SK-N-SH (cell line): Measurements from ENCODE around the gene CLDN3. TPM values are rescaled to one million over a fixed set of nuclear protein-coding genes. Genes with fewer than 3 reads are reported as not detected.

Source experiments
- CTCF ChIA-PET: fragments of 300-600, 350-600 bp; formaldehyde crosslinking; extraction: SDS; loops from one replicate; lab custom pipeline; 2021; lab: Yijun Ruan, JAX
- POLR2A ChIA-PET: fragments of 350-600 bp; sonication (Branson Sonifier 250); formaldehyde crosslinking; extraction: SDS; loops from one replicate; lab custom pipeline; 2020; ENCODE audit warnings: antibody characterized with exemption, inconsistent platforms; lab: Yijun Ruan, JAX
- DNase-seq: peaks from one replicate; pipeline ENCODE4 v3.0.0; 2012
- H2AFZ ChIP-seq: fragments of 200-600 bp; sonication (generic); 2 replicates; pipeline ENCODE4 v1.8.1; 2016; ENCODE audit warnings: antibody characterized with exemption, mild to moderate bottlenecking, low read depth
- H3F3A ChIP-seq: fragments of 200-600 bp; sonication (generic); replicated peaks from 2 replicates; pipeline ENCODE3; 2016; ENCODE audit warnings: antibody characterized with exemption, mild to moderate bottlenecking; ENCODE audit not compliant: insufficient read depth
- H3K27ac ChIP-seq, 2 experiments: fragments of 200-500 bp in 1 of 2; fragments of 200-600 bp in 1 of 2; sonication (Bioruptor generic) in 1 of 2; sonication (generic), shearing (Covaris generic) in 1 of 2; 2 replicates each; pipeline versions ENCODE4 v1.5.1 to v1.6.1; 2014 to 2016; ENCODE audit warnings: low read depth in 2 of 2, inconsistent platforms in 1 of 2, low read length in 1 of 2, mild to moderate bottlenecking in 1 of 2, mixed read lengths in 1 of 2
- H3K27me3 ChIP-seq: fragments of 200-600 bp; sonication (generic), shearing (Covaris generic); 2 replicates; pipeline ENCODE4 v1.6.1; 2016; ENCODE audit warnings: mixed run types; ENCODE audit not compliant: insufficient read depth
- H3K36me3 ChIP-seq, 2 experiments: fragments of 200-500 bp in 1 of 2; fragments of 200-600 bp in 1 of 2; sonication (Bioruptor generic) in 1 of 2; sonication (generic) in 1 of 2; replicated peaks in 1 of 2; 2 replicates each; pipeline versions ENCODE3 to v1.5.1; 2014 to 2016; ENCODE audit warnings: low read length in 1 of 2, mild to moderate bottlenecking in 1 of 2; ENCODE audit not compliant: insufficient read depth in 2 of 2, control insufficient read depth in 1 of 2
- H3K4me1 ChIP-seq, 2 experiments: fragments of 200-500 bp in 1 of 2; fragments of 200-600 bp in 1 of 2; sonication (Bioruptor generic) in 1 of 2; sonication (generic), shearing (Covaris generic) in 1 of 2; 2 replicates each; pipeline versions ENCODE4 v1.5.1 to v1.6.1; 2014 to 2016; ENCODE audit warnings: low read depth in 1 of 2, low read length in 1 of 2, mixed run types in 1 of 2; ENCODE audit not compliant: insufficient read depth in 2 of 2, control insufficient read depth in 1 of 2
- H3K4me2 ChIP-seq: fragments of 200-600 bp; sonication (generic), shearing (Covaris generic); 2 replicates; pipeline ENCODE4 v1.6.1; 2017; ENCODE audit warnings: mixed run types
- H3K4me3 ChIP-seq, 2 experiments: fragments of 200-500 bp in 1 of 2; fragments of 200-600 bp in 1 of 2; sonication (Bioruptor generic) in 1 of 2; sonication (generic), shearing (Covaris generic) in 1 of 2; 2 replicates each; pipeline versions ENCODE4 v1.5.1 to v1.8.1; 2014 to 2016; ENCODE audit warnings: low read depth in 2 of 2, inconsistent platforms in 1 of 2, low read length in 1 of 2, mild to moderate bottlenecking in 1 of 2, mixed read lengths in 1 of 2, moderate library complexity in 1 of 2
- H3K79me2 ChIP-seq: fragments of 200-600 bp; sonication (generic); 2 replicates; pipeline ENCODE4 v1.8.1; 2017; ENCODE audit warnings: mild to moderate bottlenecking; ENCODE audit not compliant: insufficient read depth
- H3K9ac ChIP-seq: fragments of 200-600 bp; sonication (generic); 2 replicates; pipeline ENCODE4 v1.6.1; 2017; ENCODE audit warnings: mixed run types
- H3K9me2 ChIP-seq: fragments of 200-600 bp; sonication (generic); 2 replicates; pipeline ENCODE4 v1.6.1; 2017; ENCODE audit warnings: mixed run types
- H3K9me3 ChIP-seq: fragments of 200-600 bp; sonication (generic); 2 replicates; pipeline ENCODE4 v1.6.1; 2017; ENCODE audit warnings: mixed run types, mild to moderate bottlenecking, moderate library complexity
- H4K20me1 ChIP-seq: fragments of 200-600 bp; sonication (generic); 2 replicates; pipeline ENCODE4 v1.6.1; 2017; ENCODE audit warnings: mild to moderate bottlenecking, mixed run types; ENCODE audit not compliant: insufficient read depth
- EZH2phosphoT487 ChIP-seq: fragments of 200-600 bp; sonication (generic); IDR thresholded peaks from 2 replicates; pipeline ENCODE4 v1.6.1; 2017; ENCODE audit warnings: low read depth, mixed run types, mild to moderate bottlenecking, antibody characterized with exemption, moderate library complexity, borderline replicate concordance
- MEF2A ChIP-seq: IDR thresholded peaks from 2 replicates; pipeline ENCODE4 v1.4.0; 2012; ENCODE audit warnings: low read depth, borderline replicate concordance
- MXI1 ChIP-seq: IDR thresholded peaks from 2 replicates; pipeline ENCODE4 v1.6.1; 2012; ENCODE audit warnings: mild to moderate bottlenecking, low read depth, low read length, improper control_type of control experiment
- TEAD4 ChIP-seq: IDR thresholded peaks from 2 replicates; pipeline ENCODE4 v1.4.0; 2012; ENCODE audit warnings: mild to moderate bottlenecking, borderline replicate concordance; ENCODE audit not compliant: insufficient read depth
- WGBS: methylation state at CpG from one replicate; pipeline ENCODE4 v1.1.6; 2017; ENCODE audit warnings: low lambda C conversion rate; 5-methylcytosine and 5-hydroxymethylcytosine counted together
- polyA plus RNA-seq, 3 experiments: library from polyadenylated mRNA; depleted of rRNA; stranded (reverse); fragments of >200 nt; gene quantifications; 2 replicates each; pipeline ENCODE4 v1.2.3, GENCODE V29; 2012
- TF ChIP-seq, protein P1 (sequence below): fragments of 200-600 bp; sonication (generic); IDR thresholded peaks from 2 replicates; pipeline ENCODE4 v1.6.1; 2017; ENCODE audit warnings: antibody characterized with exemption, mild to moderate bottlenecking, moderate library complexity
- TF ChIP-seq, protein P2 (sequence below): fragments of 150-350 bp; IDR thresholded peaks from 2 replicates; pipeline ENCODE4 v1.6.1; 2017; ENCODE audit warnings: antibody characterized with exemption, low read length, low read depth, borderline replicate concordance

The CLDN3 gene, protein sequence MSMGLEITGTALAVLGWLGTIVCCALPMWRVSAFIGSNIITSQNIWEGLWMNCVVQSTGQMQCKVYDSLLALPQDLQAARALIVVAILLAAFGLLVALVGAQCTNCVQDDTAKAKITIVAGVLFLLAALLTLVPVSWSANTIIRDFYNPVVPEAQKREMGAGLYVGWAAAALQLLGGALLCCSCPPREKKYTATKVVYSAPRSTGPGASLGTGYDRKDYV
- 0.05 and 0.08 TPM in 2 replicates for polyA plus RNA-seq (2012; rRNA removed)
- 0.07 TPM in 1 of 2 replicates, not detected in the other for polyA plus RNA-seq (2012; cell fraction: cytosol; rRNA removed)
- polyA plus RNA-seq (2012; cell fraction: nucleus; rRNA removed): 0.07 TPM in 1 of 2 replicates, not detected in the other

DNA sequence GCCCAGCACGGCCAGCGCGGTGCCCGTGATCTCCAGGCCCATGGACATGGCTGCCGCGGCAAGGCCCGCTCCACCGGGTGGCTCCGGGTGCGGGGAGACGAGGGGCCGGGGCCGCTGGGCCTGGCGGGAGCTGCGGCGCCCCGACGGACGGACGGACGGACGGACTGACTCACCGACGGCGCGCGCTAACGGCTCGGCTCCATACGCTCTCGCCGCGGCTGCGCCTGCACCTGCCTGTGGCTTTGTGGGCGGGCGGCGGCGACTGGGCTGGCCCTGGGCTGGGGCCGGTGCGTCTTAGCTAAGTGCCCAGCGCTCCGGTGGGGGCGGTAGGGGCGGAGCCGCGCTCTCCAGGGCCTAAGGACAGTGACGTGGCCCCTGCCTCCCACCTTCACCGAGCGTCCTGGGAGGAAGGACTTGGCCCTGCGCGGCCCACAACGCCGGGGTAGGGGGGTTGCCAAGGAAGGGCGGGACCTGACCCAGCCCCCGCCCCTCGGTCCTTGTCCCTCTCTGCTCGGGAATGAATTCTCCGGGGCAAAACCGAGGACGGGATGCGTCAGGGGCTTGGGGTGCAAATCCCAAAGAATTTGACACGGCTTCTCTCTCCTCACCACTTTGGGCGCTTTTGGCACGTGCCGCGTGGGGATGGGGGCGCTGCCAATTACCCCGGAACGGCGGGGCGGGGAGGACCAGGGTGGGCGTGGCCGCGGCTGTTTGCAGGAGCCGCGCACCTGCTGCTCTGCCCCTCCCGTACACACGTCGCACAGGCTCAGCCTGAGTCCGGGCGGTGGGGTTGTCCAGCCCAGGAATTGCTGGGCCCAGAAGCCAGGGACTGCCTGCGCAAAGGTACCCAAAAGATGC is at the start of gene CLDN3:
CLDN3 (minus strand) TSS at position 269 of the 858 bp plus-strand sequence; CDS start at position 48, 221 bp downstream.
- Histone ChIP-seq H3K9me3 (no peaks in the 10 kb centered on the region), H3K9me2 (no peaks in the 10 kb centered on the region), H3K27me3 (no peaks in the 10 kb centered on the region), H3K4me3 (peak within 1 kb of the TSS; percentile 9 to 37; a peak in 2 of 4 replicates), H3K36me3 (no peaks in the 10 kb centered on the region), H2AFZ (no peak within 1 kb of the TSS), H3K4me2 (peak within 1 kb of the TSS; percentile 61), H3K4me1 (peaks cover 0 to 6% of the 10 kb centered on the region in 2 experiments; a peak in 1 of 4 replicates), H4K20me1 (no peaks in the 10 kb centered on the region), H3K27ac (no peak within 1 kb of the TSS), H3F3A (no peaks in the 10 kb centered on the region), H3K9ac (no peak within 1 kb of the TSS), H3K79me2 (no peaks in the 10 kb centered on the region)
- ChIA-PET CTCF (interaction anchor here (0.9 to 1.4 kb wide), 2 partner anchors 24 to 163 kb away, joined by 3 to 4 read pairs; no protein-coding TSS in a partner anchor), POLR2A (no interaction called here)
- WGBS: 31% methylated on average over 56 of the region's 82 CpGs
- DNase-seq: peak; percentile 82
- TF ChIP-seq, protein P1, sequence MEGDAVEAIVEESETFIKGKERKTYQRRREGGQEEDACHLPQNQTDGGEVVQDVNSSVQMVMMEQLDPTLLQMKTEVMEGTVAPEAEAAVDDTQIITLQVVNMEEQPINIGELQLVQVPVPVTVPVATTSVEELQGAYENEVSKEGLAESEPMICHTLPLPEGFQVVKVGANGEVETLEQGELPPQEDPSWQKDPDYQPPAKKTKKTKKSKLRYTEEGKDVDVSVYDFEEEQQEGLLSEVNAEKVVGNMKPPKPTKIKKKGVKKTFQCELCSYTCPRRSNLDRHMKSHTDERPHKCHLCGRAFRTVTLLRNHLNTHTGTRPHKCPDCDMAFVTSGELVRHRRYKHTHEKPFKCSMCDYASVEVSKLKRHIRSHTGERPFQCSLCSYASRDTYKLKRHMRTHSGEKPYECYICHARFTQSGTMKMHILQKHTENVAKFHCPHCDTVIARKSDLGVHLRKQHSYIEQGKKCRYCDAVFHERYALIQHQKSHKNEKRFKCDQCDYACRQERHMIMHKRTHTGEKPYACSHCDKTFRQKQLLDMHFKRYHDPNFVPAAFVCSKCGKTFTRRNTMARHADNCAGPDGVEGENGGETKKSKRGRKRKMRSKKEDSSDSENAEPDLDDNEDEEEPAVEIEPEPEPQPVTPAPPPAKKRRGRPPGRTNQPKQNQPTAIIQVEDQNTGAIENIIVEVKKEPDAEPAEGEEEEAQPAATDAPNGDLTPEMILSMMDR: no peak
- TF ChIP-seq MXI1 (0 out of 2 replicates have a peak, but pooled peaks have one; percentile 23), MEF2A (no peak)

DNA sequence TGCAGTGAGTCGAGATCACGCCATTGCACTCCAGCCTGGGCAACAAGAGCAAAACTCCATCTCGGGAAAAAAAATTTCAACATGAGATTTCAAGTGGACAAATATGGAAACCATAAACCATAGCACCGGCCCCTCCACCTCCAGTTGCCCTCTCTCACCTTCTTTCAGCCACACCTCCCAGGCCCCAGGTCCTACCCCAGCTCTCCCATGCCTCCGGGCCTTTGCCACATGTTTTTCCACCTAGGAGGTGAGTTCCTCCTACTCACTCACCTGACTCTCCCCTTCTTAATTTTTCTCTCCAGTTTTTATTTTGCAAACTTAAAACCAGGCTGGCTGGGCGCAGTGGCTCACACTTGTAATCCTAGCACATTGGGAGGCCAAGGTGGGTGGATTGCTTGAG is 47.1 kb upstream of the CLDN3 start:
- no peaks in the 10 kb centered on the region for H3K9me2 ChIP-seq
- POLR2A ChIA-PET: no interaction called here

More for the DNA sequence above, 47.1 kb upstream of the CLDN3 start:
- Histone ChIP-seq H3F3A (peaks cover 13% of the 10 kb centered on the region), H3K36me3 (no peaks in the 10 kb centered on the region)
- TF ChIP-seq EZH2phosphoT487 (no peak), TEAD4 (no peak)
- TF ChIP-seq, protein P2, sequence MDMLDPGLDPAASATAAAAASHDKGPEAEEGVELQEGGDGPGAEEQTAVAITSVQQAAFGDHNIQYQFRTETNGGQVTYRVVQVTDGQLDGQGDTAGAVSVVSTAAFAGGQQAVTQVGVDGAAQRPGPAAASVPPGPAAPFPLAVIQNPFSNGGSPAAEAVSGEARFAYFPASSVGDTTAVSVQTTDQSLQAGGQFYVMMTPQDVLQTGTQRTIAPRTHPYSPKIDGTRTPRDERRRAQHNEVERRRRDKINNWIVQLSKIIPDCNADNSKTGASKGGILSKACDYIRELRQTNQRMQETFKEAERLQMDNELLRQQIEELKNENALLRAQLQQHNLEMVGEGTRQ: no peak
- TF ChIP-seq, all 33 proteins: peak for 0
- CTCF ChIA-PET: interaction anchor here (0.7 to 1.0 kb wide), 2 partner anchors 38 to 130 kb away, joined by 3 to 4 read pairs; no protein-coding TSS in a partner anchor
- DNase-seq: no peak
- WGBS: 96% methylated on average over 6 of the region's 6 CpGs
- Histone ChIP-seq H3K27me3 (no peaks in the 10 kb centered on the region), H3K27ac (no peak overlapping the region), H3K9me3 (no peaks in the 10 kb centered on the region), H2AFZ (no peak overlapping the region), H3K9ac (no peak overlapping the region), H4K20me1 (no peaks in the 10 kb centered on the region), H3K4me3 (no peak overlapping the region), H3K4me1 (peaks cover 0 to under 1% of the 10 kb centered on the region in 2 experiments; a peak in 1 of 4 replicates), H3K4me2 (no peak overlapping the region), H3K79me2 (no peaks in the 10 kb centered on the region)
